MG63 (cell line): ENCODE measurements around the gene CROCC2. TPM values are rescaled to one million over a fixed set of nuclear protein-coding genes. Genes with fewer than 3 reads are reported as not detected.

ENCODE experiments used
- DNase-seq: peaks from one replicate; pipeline ENCODE4 v3.0.0-alpha.2; 2020
- H3K27me3 ChIP-seq: fragments of 250-450 bp; sonication (Bioruptor Pico); 2 replicates; pipeline ENCODE4 v1.5.1; 2020; ENCODE audit warnings: mild to moderate bottlenecking, moderate library complexity
- H3K36me3 ChIP-seq: fragments of 250-450 bp; sonication (Bioruptor Pico); 2 replicates; pipeline ENCODE4 v1.5.1; 2020; ENCODE audit warnings: mild to moderate bottlenecking, moderate library complexity
- H3K4me3 ChIP-seq: fragments of 250-450 bp; sonication (Bioruptor Pico); 2 replicates; pipeline ENCODE4 v1.5.1; 2020; ENCODE audit warnings: mild to moderate bottlenecking, moderate library complexity
- H3K9me3 ChIP-seq: fragments of 250-450 bp; sonication (Bioruptor Pico); 2 replicates; pipeline ENCODE4 v1.5.1; 2020; ENCODE audit warnings: mild to moderate bottlenecking, moderate library complexity
- total RNA-seq: library from RNA; depleted of rRNA; stranded (reverse); fragments of >200 nt; shearing (Covaris generic); gene quantifications from 2 replicates; pipeline ENCODE4 v1.2.3, GENCODE V29; 2014; ENCODE audit warnings: low replicate concordance

CROCC2 gene
- total RNA-seq, 1 experiment from 2014 or later: not detected

DNA sequence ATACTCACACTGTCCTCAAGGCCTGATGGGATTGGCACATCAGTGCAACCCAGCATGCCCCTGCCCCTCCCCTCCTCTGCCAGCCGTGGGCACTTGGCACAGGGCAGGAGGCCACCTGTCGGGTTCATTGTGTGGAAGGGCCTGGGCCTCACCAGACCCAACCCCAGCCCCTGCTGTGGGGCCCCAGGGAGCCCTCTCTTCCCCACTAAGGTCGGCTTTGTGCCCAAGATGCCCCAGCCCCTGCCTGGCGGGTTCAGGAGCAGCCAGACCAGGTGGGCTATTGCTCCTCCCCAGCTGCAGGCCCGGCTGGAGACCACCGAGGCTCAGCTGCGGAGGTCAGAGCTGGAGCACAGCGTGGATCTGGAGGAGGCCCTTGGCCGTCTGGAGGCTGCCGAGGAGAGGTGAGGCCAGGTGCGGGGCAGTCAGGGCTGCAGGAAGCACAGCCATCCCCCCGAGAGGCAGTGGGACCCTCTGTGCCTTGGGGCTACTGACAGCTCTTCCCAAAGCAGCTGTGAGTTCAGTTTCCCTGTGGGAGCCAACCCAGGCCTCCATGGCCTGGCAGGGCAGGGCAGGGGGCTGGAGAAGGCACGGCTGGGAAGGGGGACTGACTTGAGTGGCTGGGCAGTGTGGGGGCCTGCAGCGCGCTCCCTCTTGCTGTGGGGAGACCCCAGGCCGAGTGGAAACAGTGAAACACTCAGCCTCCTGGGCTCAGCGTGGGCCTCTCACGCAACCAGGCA, 16.3 kb downstream of the CROCC2 start:
- H3K27me3 ChIP-seq: no peaks in the 10 kb centered on the region
- peak; percentile 63 for DNase-seq
- no peak overlapping the region for H3K4me3 ChIP-seq
- H3K9me3 ChIP-seq: no peaks in the 10 kb centered on the region
- H3K36me3 ChIP-seq: no peaks in the 10 kb centered on the region

DNA sequence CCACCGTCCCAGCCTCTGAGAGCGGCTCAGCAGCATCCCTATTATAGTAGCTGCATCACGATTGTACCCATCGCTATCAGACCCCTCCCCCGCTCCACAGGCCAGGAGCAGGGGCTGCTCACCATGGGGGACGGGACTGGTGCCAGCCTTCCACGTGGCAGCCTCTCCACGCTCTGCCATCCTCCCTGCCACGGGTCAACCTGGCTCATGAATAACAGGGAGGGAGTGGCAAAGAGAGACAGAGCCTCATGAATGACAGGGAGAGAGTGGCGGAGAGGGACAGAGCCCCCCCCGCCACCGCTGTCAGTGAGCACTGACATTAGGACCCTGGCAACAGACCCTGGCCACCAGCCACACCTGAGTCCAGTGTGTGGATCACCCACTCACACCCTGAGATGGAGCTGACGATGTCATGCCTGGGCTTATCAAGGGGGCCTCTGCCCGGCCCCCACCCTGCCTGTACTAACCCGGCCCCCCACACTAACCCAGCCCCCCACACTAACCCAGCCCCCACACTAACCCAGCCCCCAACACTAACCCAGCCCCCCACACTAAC, 16.9 kb downstream of the CROCC2 start:
- Histone ChIP-seq H3K36me3 (no peaks in the 10 kb centered on the region), H3K9me3 (no peaks in the 10 kb centered on the region), H3K27me3 (no peaks in the 10 kb centered on the region), H3K4me3 (no peak overlapping the region)
- DNase-seq: peak; percentile 49

DNA sequence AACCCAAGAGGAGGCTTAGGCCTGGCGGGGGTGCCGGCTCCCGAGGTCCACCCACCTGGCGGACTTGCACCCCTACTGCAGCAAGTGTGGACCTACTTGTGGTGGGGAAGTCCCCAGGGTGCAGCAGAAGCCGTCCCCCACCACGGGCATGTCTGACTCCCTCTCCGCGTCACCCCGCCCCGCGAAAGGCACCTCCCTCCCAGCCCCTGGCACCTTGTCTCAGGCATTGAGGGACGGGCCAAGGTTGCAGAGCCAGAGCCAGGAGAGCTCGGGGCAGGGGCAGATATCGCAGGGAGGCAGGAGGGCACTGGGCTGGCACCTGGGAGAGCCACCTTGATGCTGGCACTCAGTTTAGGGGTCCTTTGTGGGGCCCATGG, 19.0 kb downstream of the CROCC2 start:
- Histone ChIP-seq H3K27me3 (no peaks in the 10 kb centered on the region), H3K4me3 (no peak overlapping the region), H3K36me3 (no peaks in the 10 kb centered on the region), H3K9me3 (no peaks in the 10 kb centered on the region)
- no peak for DNase-seq

DNA sequence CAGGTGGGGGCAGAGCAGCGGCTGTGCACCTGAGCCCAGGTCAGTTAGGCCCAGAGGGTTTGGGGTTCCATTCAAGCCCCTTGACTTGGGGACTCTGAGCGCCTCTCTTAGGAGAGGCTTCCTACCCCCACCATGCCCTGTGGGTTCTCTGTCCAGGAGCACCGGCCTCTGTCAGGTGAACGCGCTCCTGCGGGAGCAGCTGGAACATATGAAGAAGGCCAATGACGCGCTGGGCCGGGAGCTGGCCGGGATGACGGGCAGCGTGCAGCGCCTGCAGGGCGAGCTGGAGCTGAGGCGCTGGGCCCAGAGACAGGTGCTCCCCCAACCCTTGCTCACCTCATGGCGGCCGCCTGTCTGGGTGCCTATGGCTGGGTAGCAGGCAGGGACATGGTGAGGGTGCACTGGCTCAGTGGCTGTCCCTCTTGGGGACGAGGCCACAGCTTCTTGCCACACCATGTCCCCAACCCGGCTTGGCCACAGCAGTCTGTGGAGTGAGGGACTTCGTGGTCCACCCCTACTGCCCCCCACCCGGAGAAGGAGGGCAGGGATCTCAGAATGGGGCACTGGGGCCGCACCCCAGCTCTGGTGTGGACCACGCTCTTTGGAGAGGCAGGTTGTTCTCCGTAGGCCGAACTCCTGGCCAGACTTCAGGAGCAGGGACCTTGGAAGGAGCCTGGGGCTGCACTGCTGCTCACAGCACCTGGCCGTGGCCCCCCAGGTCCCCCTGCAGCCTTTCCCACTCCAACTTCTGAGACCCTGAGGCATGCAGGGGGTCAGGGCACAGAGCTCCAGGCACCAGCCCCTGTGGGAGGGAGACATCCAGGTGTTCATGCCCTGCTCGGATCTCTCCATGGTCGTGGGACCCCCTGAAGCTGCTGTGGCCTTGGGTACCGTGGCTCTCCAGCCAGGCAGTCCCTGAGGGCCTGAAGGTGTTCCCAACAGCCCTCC, 19.7 kb downstream of the CROCC2 start:
- H3K9me3 ChIP-seq: no peaks in the 10 kb centered on the region
- no peaks in the 10 kb centered on the region for H3K36me3 ChIP-seq
- H3K27me3 ChIP-seq: no peaks in the 10 kb centered on the region
- no peak for DNase-seq
- no peak overlapping the region for H3K4me3 ChIP-seq

DNA sequence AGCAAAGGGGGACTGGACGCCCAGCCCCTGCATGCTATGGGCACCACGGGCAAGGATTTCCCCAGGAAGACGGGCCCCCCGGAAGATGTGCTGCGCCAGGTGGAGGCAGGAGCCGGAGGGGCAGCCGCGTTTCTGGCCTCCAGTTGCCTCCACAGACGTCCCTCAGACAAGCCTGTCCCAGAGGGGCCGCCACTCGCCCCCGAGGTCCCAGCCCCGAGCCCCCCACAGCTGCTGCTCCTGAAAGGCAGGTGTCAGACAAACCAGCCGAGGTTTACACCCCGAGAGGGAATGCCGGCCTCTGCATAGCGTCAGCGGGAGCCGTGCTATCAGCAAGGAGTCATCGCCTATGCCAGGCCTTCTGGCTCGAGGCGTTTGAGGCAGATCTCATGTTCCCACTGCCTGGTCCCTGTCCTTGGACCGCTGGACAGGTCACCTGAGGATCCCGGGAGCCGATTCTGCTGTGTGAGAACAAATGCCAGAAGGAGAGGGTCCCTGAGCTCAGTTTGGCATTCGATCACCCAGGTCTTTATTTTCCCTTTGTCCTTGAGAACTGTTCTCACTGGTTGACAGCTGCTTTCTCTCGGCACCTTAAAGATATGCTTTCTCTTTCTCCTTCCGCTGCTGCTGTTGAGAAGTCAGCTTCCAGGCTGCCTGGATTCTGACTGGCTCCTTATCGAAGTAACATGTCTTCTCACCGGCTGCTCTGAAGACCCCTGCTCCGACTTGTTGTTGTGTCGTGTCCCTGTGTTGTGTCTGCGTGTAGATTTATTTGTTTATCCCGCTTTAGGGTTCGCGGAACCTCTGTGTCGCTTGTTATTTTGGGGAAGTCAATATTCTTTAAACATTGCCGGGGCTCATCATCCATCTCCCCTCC, 20.6 kb downstream of the CROCC2 start:
- Histone ChIP-seq H3K9me3 (no peaks in the 10 kb centered on the region), H3K4me3 (no peak overlapping the region), H3K36me3 (no peaks in the 10 kb centered on the region), H3K27me3 (no peaks in the 10 kb centered on the region)
- no peak for DNase-seq

DNA sequence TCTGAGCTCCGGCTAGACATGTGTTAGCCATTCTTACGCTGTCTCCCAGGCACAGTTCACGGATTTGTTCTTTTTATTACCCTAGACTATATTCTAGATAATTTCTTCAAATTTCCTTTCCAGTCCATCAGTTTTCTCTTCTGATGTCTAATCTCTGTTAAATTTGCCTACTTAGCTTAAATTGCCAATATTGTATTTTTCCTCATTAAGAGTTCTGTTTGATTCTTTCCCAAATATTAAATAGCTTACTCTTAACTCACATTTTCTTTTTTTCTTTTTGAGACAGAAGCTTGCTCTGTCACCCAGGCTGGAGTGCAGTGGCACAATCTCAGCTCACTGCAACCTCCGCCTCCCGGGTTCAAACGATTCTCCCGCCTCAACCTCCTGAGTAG, 21.2 kb downstream of the CROCC2 start:
- H3K4me3 ChIP-seq: no peak overlapping the region
- H3K36me3 ChIP-seq: no peaks in the 10 kb centered on the region
- H3K9me3 ChIP-seq: no peaks in the 10 kb centered on the region
- DNase-seq: no peak
- H3K27me3 ChIP-seq: no peaks in the 10 kb centered on the region

DNA sequence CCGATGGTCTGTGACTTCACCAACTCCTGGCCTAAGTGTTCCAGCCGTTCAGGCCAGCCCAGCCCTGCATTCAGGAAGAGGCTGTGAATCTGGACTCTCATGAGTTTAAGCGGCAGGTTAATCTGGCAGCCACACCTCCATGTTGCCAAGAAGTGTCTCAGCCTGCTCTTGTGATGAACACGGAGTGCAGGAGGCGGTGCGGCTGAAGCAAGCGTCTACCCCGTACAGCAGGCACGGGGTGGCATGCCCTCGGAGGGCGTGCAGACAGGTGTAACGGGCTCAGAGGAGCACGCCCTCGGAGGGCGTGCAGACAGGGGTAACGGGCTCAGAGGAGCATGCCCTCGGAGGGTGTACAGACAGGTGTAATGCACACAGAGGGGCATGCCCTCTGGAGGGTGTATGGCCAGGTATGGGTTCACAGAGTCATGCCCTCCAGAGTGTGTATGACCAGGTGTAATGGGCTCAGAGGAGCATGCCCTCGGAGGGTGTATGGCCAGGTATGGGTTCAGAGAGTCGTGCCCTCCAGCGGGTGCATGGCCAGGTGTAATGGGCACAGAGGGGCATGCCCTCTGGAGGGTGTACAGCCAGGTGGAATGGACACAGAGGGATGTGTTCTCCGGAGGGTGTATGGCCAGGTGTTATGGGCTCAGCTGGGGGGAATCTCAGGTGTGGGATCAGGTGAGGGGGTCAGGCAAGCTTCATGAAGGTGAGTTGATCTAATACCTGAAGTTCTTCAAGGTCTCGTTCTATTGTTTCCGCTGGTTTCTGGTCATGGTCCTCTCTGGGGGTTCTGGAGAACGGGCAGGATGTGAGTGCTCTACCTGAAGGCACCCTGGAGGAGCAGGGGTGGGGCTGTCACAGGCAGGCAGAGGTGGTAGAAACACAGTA, 22.6 kb downstream of the CROCC2 start:
- Histone ChIP-seq H3K9me3 (no peaks in the 10 kb centered on the region), H3K27me3 (no peaks in the 10 kb centered on the region), H3K36me3 (no peaks in the 10 kb centered on the region), H3K4me3 (no peak overlapping the region)
- DNase-seq: no peak

DNA sequence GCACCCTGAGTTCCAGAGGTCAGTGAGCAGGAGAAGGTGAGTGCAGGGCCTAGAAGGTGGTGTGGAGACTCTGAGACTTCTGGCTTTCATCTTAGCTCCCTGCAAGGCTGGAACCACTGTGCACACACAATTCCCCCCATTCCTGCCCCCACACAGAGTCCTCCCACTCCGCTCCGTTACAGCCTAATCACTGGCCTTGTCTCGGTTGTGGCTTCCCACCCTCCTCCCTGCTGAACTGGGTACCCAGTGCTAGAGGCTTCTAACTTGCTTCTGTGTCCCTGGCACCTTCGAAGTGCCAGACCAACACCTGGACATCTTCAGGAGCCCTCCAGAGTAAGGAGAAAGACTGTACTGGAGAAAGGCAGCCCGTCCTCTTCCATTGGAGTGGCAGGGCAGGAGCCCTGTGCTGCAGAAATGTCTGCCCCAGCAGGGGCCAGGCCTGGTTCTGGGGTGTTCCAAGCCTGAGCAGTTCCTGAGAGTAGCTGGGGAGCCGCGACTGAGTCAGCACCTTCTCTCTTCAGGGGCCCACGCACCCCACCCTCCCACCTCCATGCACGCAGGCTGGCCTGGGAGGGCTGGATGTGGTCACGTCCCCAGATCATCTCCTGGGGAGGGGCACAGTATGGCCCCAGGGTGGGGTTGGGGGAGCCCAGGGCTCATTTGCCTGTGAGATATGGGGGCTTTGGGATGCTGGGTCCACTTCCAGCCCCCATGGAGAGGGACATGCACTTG, 23.4 kb downstream of the CROCC2 start:
- DNase-seq: no peak
- no peaks in the 10 kb centered on the region for H3K27me3 ChIP-seq
- H3K36me3 ChIP-seq: no peaks in the 10 kb centered on the region
- no peaks in the 10 kb centered on the region for H3K9me3 ChIP-seq
- H3K4me3 ChIP-seq: no peak overlapping the region

DNA sequence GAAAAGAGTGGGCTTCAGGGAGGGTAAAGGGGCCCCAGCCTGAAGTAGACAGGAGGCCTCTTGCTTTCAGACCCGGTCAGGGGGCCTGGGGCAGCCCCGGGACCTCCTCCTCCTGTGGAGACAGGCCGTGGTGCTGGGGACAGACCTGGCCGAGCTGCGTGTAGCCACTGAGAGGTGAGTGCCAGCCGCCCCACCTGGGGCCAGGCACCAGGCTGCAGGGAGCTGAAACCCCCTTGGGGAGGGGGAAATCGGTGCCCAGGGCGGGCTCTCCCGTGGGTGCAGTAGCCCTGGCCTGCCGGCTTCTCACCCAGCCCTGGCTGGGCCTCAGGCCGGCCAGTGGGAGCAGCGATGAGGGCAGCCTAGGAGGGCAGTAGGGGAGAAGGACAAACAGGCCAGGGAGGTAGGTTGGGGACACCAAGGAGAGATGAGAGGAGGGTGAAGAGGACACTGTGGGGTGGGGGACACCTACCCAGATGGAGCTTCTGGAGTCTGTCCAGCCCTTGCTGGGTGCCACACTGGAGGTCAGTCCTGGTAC, 24.0 kb downstream of the CROCC2 start:
- Histone ChIP-seq H3K9me3 (no peaks in the 10 kb centered on the region), H3K4me3 (no peak overlapping the region), H3K36me3 (no peaks in the 10 kb centered on the region), H3K27me3 (no peaks in the 10 kb centered on the region)
- DNase-seq: no peak

DNA sequence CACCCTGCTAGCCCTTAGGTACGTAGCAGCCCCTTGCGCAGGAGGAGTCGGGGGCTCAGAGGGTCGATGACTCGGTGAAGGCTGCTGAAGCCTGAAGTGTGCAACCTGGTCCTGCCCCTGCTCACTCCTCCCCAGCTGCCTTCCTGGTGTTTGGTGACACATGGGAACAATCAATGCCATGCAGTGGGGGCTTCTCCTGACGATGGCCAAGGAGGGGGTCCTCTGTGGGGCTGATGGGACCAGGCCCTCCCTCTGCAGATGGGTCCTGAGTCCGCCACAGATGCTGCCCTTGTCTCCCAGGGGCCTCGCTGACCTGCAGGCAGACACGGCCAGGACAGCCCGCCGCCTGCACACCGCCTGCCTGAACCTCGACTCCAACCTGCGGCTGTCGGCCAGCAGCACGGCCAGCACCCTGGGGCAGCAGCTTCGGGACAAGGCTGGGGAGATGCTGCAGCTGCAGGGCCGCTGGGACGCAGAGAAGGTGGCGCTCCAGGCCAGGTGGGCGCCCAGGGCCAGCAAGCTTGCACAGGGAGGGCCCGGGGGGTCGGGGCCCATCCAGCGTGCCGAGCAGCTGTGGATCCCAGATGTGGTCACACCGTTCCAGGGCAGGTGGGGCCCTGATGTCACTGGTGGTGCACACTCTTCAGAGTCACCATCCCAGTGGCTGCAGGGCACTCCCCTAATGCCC, 24.6 kb downstream of the CROCC2 start:
- no peaks in the 10 kb centered on the region for H3K36me3 ChIP-seq
- H3K27me3 ChIP-seq: no peaks in the 10 kb centered on the region
- DNase-seq: no peak
- no peaks in the 10 kb centered on the region for H3K9me3 ChIP-seq
- no peak overlapping the region for H3K4me3 ChIP-seq

DNA sequence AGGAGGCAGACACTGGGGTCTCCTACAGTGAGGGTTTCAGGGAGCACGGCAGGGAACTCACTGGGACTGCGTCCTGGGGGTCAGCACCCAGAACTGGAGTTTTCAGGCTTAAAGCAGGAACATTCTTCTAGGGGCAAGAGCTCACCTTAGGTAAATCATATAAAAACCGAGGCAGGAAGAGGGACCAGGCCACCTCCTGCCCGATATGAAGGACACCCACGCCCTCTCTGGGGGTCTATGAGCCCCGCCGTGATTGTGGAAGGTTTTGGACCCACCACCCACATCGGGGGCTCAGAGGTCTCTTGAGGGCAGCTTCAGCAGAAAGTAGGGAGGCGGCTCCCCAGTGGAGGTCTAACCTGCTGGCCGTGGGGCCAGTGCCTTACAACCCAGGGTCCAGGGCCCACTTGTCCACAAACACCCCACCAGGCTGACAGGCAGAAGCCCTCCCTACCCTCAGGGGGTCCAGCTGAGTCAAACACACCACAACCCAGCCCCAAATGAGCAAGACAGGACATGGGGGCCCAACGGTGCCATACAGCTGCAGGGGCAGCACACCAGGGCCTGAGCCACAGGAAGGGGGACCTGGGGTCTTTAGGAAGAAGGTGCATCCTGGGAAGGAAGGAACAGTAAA, 25.3 kb downstream of the CROCC2 start:
- Histone ChIP-seq H3K27me3 (no peaks in the 10 kb centered on the region), H3K9me3 (no peaks in the 10 kb centered on the region), H3K36me3 (no peaks in the 10 kb centered on the region), H3K4me3 (no peak overlapping the region)
- no peak for DNase-seq

DNA sequence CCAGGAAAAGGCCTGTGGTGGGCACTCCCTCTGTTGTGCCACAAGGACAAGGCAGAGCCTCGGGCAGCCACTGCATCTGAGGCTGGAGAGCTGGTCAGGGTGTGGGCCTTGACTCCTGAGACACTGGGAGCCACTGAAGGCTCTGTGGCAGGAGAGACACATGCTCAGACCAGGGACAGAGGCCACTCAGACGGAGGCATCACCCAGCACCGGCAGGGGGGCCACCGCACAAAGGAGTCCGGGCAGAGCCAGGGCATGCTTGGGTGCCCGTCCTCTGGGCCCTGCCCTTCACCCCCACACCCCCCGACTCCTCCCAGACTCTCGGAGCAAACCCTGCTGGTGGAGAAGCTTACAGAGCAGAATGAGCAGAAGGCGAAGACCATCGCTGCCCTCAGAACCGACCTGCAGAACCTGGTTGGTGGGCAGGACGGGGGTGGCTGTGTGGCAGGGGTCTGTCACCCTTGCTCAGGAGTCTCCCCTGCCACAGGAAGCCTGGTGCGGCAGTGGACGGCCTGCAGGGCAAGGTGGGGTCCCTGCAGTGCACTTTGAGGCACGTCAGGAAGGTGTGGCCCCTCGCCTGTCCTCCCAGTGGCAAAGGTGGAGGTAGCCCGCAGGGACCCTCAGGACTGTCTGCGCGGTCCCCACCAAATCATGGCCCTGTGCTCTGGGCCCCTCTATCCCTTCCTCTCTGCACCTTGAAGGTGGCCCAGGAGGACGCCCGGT, 26.0 kb downstream of the CROCC2 start:
- Histone ChIP-seq H3K9me3 (peaks cover 5% of the 10 kb centered on the region; the same call in 1 of the 2 replicates), H3K36me3 (no peaks in the 10 kb centered on the region), H3K4me3 (no peak overlapping the region), H3K27me3 (no peaks in the 10 kb centered on the region)
- no peak for DNase-seq

DNA sequence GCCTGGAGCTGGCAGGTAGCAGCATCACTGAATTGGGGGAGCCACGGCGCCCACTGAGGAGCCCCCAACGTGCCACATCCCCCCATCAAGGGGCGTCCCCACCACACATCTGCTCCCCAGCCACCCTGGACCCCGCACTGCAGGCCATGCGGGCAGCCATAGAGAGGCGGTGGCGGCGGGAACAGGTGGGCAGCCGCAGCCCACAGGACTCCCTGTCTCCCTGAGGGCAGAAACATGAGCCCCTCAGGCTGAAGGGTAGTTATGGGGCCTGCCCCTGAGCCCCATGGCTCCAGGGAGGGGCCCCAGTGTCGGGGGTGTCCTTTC, 26.6 kb downstream of the CROCC2 start:
- Histone ChIP-seq H3K27me3 (no peaks in the 10 kb centered on the region), H3K9me3 (peaks cover 5% of the 10 kb centered on the region; the same call in 1 of the 2 replicates), H3K36me3 (no peaks in the 10 kb centered on the region), H3K4me3 (no peak overlapping the region)
- DNase-seq: no peak
